Neutrophil (primary cell): ENCODE measurements around the gene LRMDA.

Source experiments
- H3K27ac ChIP-seq: fragments of 200-600 bp; sonication (generic); 2 replicates; pipeline ENCODE4 v1.5.1; 2016; ENCODE audit warnings: mild to moderate bottlenecking, moderate library complexity
- H3K27me3 ChIP-seq: fragments of 200-600 bp; sonication (generic); 2 replicates; pipeline ENCODE4 v1.6.0; 2016; ENCODE audit warnings: mild to moderate bottlenecking
- H3K36me3 ChIP-seq: fragments of 200-600 bp; sonication (generic); 2 replicates; pipeline ENCODE4 v1.5.1; 2017
- H3K4me1 ChIP-seq, 2 experiments: fragments of 200-600 bp in 1 of 2; sonication (generic) in 1 of 2; 1 replicate in 1 of 2; 2 replicates in 1 of 2; pipeline versions ENCODE4 v1.5.1 to v1.6.1; 2013 to 2016; ENCODE audit warnings: low read depth in 1 of 2, low read length in 1 of 2, mild to moderate bottlenecking in 1 of 2, moderate library complexity in 1 of 2; ENCODE audit not compliant: control insufficient read depth in 1 of 2, insufficient read depth in 1 of 2
- H3K4me3 ChIP-seq, 2 experiments: fragments of 200-600 bp in 1 of 2; sonication (generic) in 1 of 2; 1 replicate in 1 of 2; 2 replicates in 1 of 2; pipeline ENCODE4 v1.5.1; 2013 to 2016; ENCODE audit warnings: low read depth in 1 of 2, low read length in 1 of 2, mild to moderate bottlenecking in 1 of 2, moderate library complexity in 1 of 2
- H3K9me3 ChIP-seq: fragments of 200-600 bp; sonication (generic); 2 replicates; pipeline ENCODE4 v1.5.1; 2016
- TF ChIP-seq, protein P1 (sequence below): fragments of 200-600 bp; sonication (generic); IDR thresholded peaks from 2 replicates; pipeline ENCODE4 v1.5.1; 2016; ENCODE audit warnings: antibody characterized with exemption

Gene LRMDA

DNA sequence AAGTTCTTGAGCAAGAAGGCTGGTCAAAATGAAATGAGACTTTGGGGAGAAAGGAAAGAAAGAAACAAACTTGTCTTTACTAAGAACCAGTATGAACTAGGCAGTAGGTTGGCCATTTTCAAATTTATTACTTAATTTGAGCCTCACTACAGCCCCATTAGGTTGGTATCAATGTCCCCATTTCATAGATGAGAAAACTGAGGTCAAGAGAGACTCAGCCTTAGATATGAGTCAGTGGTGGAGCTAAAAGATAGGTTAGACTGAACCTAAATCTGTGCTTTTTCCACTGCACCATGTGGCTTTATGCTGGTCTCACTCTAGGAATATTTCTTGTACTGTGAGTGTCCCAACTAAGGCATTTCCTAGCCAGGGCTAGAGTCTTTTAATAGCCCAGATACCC lies 38.7 kb upstream of the LRMDA start:
- Histone ChIP-seq H3K27ac (no peak overlapping the region), H3K36me3 (no peaks in the 10 kb centered on the region), H3K4me1 (peaks cover 16 to 23% of the 10 kb centered on the region in 2 experiments), H3K9me3 (no peaks in the 10 kb centered on the region), H3K27me3 (peaks cover 86% of the 10 kb centered on the region), H3K4me3 (no peak overlapping the region)
- TF ChIP-seq, protein P1, sequence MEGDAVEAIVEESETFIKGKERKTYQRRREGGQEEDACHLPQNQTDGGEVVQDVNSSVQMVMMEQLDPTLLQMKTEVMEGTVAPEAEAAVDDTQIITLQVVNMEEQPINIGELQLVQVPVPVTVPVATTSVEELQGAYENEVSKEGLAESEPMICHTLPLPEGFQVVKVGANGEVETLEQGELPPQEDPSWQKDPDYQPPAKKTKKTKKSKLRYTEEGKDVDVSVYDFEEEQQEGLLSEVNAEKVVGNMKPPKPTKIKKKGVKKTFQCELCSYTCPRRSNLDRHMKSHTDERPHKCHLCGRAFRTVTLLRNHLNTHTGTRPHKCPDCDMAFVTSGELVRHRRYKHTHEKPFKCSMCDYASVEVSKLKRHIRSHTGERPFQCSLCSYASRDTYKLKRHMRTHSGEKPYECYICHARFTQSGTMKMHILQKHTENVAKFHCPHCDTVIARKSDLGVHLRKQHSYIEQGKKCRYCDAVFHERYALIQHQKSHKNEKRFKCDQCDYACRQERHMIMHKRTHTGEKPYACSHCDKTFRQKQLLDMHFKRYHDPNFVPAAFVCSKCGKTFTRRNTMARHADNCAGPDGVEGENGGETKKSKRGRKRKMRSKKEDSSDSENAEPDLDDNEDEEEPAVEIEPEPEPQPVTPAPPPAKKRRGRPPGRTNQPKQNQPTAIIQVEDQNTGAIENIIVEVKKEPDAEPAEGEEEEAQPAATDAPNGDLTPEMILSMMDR = no peak

DNA sequence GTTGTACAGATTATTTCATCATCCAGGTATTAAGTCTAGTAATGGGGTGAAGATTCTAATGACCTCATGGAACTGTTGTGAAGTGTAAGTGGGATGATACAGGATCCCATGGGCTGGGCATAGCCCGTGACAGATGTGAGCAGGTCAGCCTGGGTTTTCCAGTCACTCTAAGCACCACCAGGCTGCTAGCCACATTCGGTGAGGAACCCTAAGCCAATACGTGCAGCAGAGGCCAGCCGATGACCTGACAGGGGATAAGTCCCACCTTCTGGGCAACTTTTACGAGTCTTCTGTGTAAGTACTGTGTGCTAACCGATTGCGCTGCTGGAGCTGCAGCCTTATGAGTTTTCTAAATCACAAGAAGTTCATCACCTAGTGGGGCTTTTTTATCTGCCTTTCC lies 37.2 kb upstream of the LRMDA start:
- Histone ChIP-seq H3K4me3 (no peak overlapping the region), H3K27ac (no peak overlapping the region), H3K27me3 (peaks cover 86% of the 10 kb centered on the region), H3K9me3 (no peaks in the 10 kb centered on the region), H3K36me3 (no peaks in the 10 kb centered on the region), H3K4me1 (peaks cover 16 to 23% of the 10 kb centered on the region in 2 experiments)
- TF ChIP-seq, protein P1 = no peak

DNA sequence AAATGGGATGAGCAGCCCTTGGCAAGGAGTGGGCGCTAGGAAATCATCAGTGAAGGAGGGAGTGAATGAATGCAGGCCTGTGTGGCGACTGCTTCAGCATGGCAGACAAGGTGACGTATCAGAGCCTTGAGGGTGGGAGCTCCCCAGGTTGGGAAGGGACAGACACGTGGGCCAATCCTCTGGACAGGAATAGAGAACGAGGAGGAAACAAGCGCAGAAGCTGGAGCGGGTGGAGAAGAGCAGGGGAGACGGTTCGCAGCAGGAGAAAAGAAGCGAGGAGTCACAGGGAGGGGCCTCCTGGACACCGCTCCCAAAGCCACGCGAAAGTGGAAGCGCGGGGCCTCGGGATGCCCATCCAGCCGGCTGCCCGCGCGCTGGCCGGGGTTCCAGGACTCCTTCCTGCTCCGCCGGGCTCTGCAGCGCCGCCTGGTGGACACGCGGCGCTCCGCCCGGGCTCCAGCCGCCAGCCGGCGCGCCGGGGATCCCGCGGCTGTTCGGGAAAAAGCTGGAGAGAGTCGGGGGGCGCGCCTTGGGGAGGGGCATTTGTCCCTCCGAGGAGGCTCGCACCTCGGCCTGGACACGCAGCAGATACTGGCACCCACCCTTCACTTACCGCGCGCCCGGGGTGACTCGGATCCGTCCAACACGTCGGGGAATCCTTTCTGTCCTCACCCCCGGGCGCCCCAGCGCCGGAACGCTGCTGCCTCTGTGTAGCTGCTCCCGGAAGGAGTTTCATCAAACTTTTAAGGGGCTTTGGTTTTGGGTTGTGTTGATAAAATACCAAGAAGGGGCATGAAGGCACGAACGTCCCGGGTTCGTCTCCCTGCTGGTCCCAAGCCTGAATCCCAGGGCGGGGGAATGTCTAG lies 36.1 kb upstream of the LRMDA start:
- Histone ChIP-seq H3K4me3 (peak overlapping the region in 1 of 2 experiments; percentile 47), H3K9me3 (no peaks in the 10 kb centered on the region), H3K27me3 (peaks cover 93% of the 10 kb centered on the region), H3K36me3 (no peaks in the 10 kb centered on the region), H3K4me1 (peaks cover 19 to 31% of the 10 kb centered on the region in 2 experiments), H3K27ac (no peak overlapping the region)
- TF ChIP-seq, protein P1 = peak; percentile 64

DNA sequence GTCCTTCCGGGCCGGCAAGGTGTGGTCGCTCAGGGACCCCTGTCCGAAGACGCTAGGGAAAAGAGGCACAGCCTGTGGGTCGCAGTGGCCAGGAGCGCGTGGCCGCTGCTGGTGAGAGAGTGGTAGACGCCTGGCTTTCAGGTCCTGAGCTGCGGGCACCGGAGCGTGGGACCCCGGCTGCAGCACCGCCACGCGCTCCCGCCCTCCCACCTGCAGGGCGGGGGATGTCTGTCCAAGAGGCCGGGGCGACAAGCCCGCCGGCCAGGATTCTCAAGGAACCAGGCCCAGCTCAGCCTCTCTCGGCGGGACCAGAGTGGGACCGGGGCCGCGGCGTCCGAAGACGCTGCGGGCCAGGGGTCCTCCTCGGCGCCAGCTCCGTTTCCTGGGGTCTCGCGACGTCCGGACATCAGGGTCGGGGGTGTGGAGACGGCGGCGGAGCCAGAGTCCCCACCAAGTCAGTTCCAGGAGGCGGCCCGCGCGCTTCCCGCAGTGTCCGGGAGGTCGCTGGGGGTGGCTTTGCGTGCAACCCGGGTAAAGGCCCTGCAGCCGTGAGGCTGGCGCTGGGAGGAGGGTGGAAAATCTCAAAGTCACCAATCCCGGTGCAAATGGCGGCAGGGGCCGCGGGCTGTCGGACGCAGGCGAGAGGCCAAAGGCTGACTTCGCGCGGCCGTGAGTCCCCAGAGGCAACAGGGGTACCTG lies 35.3 kb upstream of the LRMDA start:
- peak overlapping the region; percentile 21 to 47 for H3K4me3 ChIP-seq
- TF ChIP-seq, protein P1 = no peak
- peaks cover 27 to 39% of the 10 kb centered on the region in 2 experiments for H3K4me1 ChIP-seq

DNA sequence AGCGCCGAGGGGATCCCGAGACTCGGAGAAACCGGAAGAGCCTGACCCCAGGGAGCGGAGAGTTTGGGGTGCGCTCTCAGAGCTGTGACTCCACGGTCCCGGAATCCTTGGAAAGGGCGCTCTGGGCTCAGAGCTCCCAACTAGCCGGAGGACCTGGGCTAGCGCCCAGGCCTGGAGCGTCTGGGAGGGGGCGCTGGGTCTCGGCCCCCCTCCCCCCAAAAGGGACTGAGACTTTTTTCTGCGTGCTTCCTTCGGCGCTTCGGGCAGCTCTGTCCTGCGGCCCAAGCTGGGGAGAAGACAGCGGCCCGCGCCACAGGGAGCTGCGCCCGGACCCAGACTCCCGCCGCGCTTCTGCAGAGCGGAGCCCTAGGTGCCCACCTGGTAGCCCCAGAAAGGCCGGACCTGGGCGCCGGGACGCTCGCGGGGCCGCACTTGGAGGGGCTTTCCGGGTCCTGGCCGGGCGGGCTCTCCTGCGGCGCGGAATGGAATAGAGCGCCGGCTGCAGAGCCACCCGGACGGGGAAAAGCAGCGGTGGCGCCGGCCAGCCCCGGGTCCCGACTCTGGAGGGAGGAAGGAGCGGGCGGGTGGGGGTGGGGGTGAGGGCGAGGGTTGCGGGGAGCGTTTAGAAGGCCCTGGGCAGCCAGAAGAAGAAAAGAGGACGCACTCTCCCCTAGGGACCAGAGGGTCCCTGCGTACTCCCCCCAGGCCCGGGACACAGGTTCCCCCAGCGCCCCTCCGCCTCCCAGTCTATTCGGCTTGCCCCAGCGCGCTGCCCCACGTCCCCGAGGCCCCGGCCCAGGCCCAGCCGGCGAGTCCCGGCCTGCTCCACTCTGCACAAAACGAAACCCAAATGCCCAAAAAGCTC lies 34.6 kb upstream of the LRMDA start:
- H3K9me3 ChIP-seq = no peaks in the 10 kb centered on the region
- peaks cover 100% of the 10 kb centered on the region for H3K27me3 ChIP-seq
- no peak overlapping the region for H3K27ac ChIP-seq
- H3K4me1 ChIP-seq = peaks cover 33 to 46% of the 10 kb centered on the region in 2 experiments
- TF ChIP-seq, protein P1 = no peak
- peak overlapping the region; percentile 21 to 47 for H3K4me3 ChIP-seq
- no peaks in the 10 kb centered on the region for H3K36me3 ChIP-seq

More for the DNA sequence above, 35.3 kb upstream of the LRMDA start:
- Histone ChIP-seq H3K27me3 (peaks cover 100% of the 10 kb centered on the region), H3K27ac (no peak overlapping the region), H3K9me3 (no peaks in the 10 kb centered on the region), H3K36me3 (no peaks in the 10 kb centered on the region)
